ENCODE measurements around the gene COPE. TPM values are rescaled to one million over a fixed set of nuclear protein-coding genes. Genes with fewer than 3 reads are reported as not detected.

The COPE gene
- total RNA-seq, 4 donors from 2014 or later, result 170 to 245 (median 224) TPM

GRCh38 chr19:18849838-18850400, 69.3 kb downstream of the COPE start:
- Histone ChIP-seq H3K4me1 (peaks cover 29 to 66% (median 52%) of the 10 kb centered on the region in 3 donors), H3K36me3 (peaks cover 19 to 77% (median 37%) of the 10 kb centered on the region in 3 donors), H3K9me3 (no peaks in the 10 kb centered on the region), H3K27ac (peak overlapping the region; percentile 50 to 81 (median 80)), H3K27me3 (no peaks in the 10 kb centered on the region), H3K4me3 (no peak overlapping the region)
- DNase-seq, result no peak
- no peak for TF ChIP-seq POLR2A (IDR thresholded peaks at IDR 0.05)
- TF ChIP-seq CTCF (IDR thresholded peaks at IDR 0.05), result no peak
- 31 to 38% methylated on average over 16 of the region's 16 CpGs for WGBS, 2 donors
- intact Hi-C loops (cut with DNase I), result loop anchor here (5.0 kb wide), 1 partner anchor 258 kb away; no protein-coding TSS in a partner anchor

Other genes with a start within 250 kb of the COPE start
- 1 to 10 TPM; 1.8 to 3.6 (median 2.1) TPM for gene CRTC1, start 235.7 kb downstream of the COPE start, total RNA-seq
- gene COMP, start 128.1 kb downstream of the COPE start, total RNA-seq, result 1 to 10 TPM in 3 of 4 donors, not detected in 1; 1.3 to 8.0 (median 5.3) TPM
- gene UPF1, start 87.4 kb downstream of the COPE start, total RNA-seq, result 10 to 100 TPM; 31.6 to 69.7 (median 55.6) TPM
- under 1 TPM in 1 of 4 donors, not detected in 3; 0.76 TPM for gene CERS1, start 23.2 kb downstream of the COPE start, total RNA-seq
- 10 to 100 TPM; 47.0 to 80.7 (median 60.6) TPM for gene DDX49, start 328 bp upstream of the COPE start, total RNA-seq
- gene HOMER3, start 21.8 kb upstream of the COPE start, total RNA-seq, result 10 to 100 TPM; 10.7 to 29.5 (median 18.6) TPM
- gene SUGP2, start 114.1 kb upstream of the COPE start, total RNA-seq, result 10 to 100 TPM; 16.7 to 36.2 (median 21.5) TPM
- gene ARMC6, start 114.2 kb upstream of the COPE start, total RNA-seq, result 10 to 100 TPM; 28.3 to 32.0 (median 28.7) TPM
- 1 to 10 TPM; 1.7 to 3.8 (median 3.3) TPM for gene SLC25A42, start 144.6 kb upstream of the COPE start, total RNA-seq
- 10 to 100 TPM; 11.0 to 30.3 (median 15.5) TPM for gene TMEM161A, start 219.1 kb upstream of the COPE start, total RNA-seq